ENCODE measurements around the gene NUP210.

NUP210 gene

DNA sequence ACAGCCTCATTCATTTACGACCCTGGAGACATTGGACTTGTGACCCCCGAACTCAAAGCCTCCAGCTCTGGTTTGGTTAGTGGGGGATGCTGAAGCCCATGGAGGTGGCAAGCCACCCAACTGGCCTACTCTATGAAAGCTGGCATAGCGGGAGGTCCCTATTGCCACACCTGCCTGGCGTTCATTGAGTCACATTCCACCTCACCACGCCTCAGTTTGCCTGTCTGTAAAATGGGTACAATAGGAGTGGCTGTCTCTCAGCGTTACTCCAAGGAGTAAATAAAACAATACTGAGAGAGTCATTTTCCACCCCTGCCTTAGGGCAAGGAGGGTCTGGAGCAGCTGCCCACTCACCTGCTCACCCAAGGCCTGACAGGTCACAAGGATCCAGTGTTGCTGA lies 60.2 kb downstream of the NUP210 start:
- TF ChIP-seq, protein P1, sequence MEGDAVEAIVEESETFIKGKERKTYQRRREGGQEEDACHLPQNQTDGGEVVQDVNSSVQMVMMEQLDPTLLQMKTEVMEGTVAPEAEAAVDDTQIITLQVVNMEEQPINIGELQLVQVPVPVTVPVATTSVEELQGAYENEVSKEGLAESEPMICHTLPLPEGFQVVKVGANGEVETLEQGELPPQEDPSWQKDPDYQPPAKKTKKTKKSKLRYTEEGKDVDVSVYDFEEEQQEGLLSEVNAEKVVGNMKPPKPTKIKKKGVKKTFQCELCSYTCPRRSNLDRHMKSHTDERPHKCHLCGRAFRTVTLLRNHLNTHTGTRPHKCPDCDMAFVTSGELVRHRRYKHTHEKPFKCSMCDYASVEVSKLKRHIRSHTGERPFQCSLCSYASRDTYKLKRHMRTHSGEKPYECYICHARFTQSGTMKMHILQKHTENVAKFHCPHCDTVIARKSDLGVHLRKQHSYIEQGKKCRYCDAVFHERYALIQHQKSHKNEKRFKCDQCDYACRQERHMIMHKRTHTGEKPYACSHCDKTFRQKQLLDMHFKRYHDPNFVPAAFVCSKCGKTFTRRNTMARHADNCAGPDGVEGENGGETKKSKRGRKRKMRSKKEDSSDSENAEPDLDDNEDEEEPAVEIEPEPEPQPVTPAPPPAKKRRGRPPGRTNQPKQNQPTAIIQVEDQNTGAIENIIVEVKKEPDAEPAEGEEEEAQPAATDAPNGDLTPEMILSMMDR (IDR thresholded peaks at IDR 0.05; ENCODE audit: insufficient read depth, low read depth, low read length, missing control alignments) = no peak
- H3K4me3 ChIP-seq (ENCODE audit: low read depth, low read length) = no peak overlapping the region
- no peak for DNase-seq (ENCODE audit: low read depth)

DNA sequence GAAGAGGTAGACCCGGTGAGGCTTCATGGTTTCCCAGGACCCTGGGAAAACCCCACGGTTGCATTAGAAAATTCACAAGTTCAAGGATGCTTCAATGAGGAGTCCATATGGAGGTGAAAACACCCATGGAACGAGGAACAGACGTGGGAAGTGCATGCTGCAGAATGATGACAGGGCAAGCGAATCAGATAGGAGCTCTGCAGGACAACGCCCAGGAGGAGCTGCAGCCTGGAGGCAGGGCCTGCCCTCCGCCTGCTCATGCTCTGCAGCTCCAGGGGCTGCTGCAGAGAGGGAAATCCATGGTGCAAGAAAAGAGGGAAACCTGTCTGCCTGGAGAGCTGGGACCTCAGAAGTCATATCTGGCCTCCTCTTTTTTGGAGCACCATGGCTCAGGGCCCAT lies 61.5 kb downstream of the NUP210 start:
- H3K4me3 ChIP-seq (ENCODE audit: low read depth, low read length) = no peak overlapping the region
- TF ChIP-seq, protein P1 (IDR thresholded peaks at IDR 0.05; ENCODE audit: insufficient read depth, low read depth, low read length, missing control alignments) = no peak
- no peak for DNase-seq (ENCODE audit: low read depth)

DNA sequence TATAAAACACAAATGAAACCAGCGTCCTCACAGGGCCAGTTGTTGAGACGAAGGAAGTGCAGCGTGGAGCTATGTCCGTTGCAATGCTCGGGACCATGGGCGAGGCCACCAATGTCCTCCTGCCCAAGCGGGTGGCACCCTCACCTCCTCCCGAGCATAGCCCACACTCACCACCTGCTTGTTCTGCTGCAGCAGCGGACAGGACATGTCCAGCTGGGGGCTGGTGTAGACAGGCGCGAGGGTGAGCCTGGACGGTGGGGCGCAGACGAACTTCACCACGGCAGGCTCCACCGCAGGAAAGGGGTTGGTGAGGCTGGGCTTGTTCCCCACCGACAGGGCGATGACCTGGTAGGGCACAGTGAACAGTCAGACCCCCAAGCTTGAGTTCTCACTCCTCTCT lies 62.1 kb downstream of the NUP210 start:
- no peak overlapping the region for H3K4me3 ChIP-seq (ENCODE audit: low read depth, low read length)
- TF ChIP-seq, protein P1 (IDR thresholded peaks at IDR 0.05; ENCODE audit: insufficient read depth, low read depth, low read length, missing control alignments) = no peak
- no peak for DNase-seq (ENCODE audit: low read depth)

DNA sequence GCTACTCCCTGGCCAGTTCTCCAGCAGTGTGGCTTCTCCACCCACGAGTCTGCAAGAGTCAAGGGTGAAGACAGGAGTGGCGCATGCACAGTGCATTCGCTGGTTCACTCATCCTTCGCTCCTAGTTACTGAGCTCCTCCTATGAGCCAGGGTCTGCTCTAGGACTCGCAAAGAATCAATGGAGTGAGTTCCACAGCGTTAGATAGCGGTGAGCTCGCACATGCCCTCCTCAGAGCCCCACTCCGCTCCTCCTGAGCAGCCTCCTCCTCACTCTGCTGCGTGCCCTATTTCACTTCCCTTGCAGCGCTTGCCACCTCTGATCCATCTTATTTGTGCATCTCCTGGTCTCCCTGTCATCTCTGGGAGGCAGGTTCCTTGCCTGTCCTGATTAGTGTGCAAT lies 63.0 kb downstream of the NUP210 start:
- DNase-seq (ENCODE audit: low read depth) = no peak
- H3K4me3 ChIP-seq (ENCODE audit: low read depth, low read length) = no peak overlapping the region
- TF ChIP-seq, protein P1 (IDR thresholded peaks at IDR 0.05; ENCODE audit: insufficient read depth, low read depth, low read length, missing control alignments) = no peak

DNA sequence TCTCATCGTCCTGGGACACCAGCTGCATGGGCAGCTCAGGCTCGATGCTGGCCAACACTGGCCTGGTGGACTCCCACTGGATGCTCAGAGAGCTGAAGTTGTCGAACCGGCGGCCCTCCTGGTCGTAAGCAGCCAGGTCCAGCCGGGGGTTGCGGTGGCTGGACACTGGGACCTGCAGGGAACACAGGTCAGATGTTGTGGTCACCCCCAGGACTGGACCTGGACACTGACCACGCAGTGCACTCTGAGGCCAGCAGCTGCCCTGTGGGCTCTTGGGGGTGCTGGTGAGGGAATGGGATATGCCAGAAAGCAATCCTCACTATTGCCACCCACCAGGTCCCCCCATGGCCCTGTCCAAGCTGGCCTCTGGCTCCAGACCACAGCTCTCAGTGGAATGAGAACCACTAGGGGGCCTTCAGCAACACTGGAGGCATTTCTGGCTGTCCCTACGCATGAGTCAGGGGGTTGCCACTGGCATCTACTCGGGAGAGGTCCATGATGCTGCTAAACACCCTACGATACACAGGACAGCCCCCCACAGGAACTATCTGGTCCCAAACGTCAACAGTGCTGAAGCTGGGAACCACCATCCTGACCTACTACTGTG lies 66.1 kb downstream of the NUP210 start:
- TF ChIP-seq, protein P1 (IDR thresholded peaks at IDR 0.05; ENCODE audit: insufficient read depth, low read depth, low read length, missing control alignments) = peak; percentile 9
- no peak for DNase-seq (ENCODE audit: low read depth)
- H3K4me3 ChIP-seq (ENCODE audit: low read depth, low read length) = no peak overlapping the region

DNA sequence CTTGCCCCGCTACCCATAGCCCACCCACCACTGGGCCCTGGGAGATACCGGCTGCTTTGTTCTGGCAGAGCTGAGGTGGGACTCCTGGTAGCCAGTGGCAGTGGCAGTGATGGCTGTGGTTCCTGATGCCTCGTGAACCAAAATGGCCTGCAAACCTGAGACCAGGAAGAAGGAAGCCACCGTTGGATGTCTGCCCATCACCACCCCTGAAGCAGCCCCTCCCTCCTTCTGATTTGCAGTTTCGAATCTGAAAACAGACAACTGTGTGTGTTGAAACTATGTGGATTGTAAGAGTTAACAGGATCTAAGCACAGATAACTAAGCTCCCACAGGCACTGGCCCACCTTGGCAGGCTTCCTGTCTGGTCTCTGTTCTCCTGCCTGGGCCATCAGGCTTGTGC lies 66.6 kb downstream of the NUP210 start:
- H3K4me3 ChIP-seq (ENCODE audit: low read depth, low read length) = no peak overlapping the region
- no peak for DNase-seq (ENCODE audit: low read depth)

More for the DNA sequence above, 66.6 kb downstream of the NUP210 start:
- TF ChIP-seq, protein P1 (IDR thresholded peaks at IDR 0.05; ENCODE audit: insufficient read depth, low read depth, low read length, missing control alignments) = no peak

Measured in GM12865 (cell line).